Neuron (in vitro differentiated cells): ENCODE data around the gene AEBP1.

ENCODE experiments used
- H2AFZ ChIP-seq: one replicate; pipeline ENCODE4 v1.6.1; 2013; ENCODE audit warnings: low read depth, mild to moderate bottlenecking, inconsistent platforms, low read length, moderate library complexity
- H3K27me3 ChIP-seq: one replicate; pipeline ENCODE4 v1.6.1; 2013; ENCODE audit warnings: low read length; ENCODE audit not compliant: insufficient read depth
- H3K36me3 ChIP-seq: one replicate; pipeline ENCODE4 v1.6.1; 2013; ENCODE audit warnings: low read length; ENCODE audit not compliant: insufficient read depth
- H3K4me1 ChIP-seq: one replicate; pipeline ENCODE4 v1.6.1; 2013; ENCODE audit warnings: low read length; ENCODE audit not compliant: insufficient read depth
- H3K4me3 ChIP-seq: 2 replicates; pipeline ENCODE4 v1.5.1; 2013; ENCODE audit warnings: mild to moderate bottlenecking, low read length, moderate library complexity
- H3K9me3 ChIP-seq: one replicate; pipeline ENCODE4 v1.6.1; 2013; ENCODE audit warnings: low read length

Gene AEBP1

GRCh38 chr7:44062903-44063295 is 41.2 kb upstream of the AEBP1 start:
- no peaks in the 10 kb centered on the region for H3K27me3 ChIP-seq
- no peak overlapping the region for H3K4me3 ChIP-seq
- H3K36me3 ChIP-seq, result peaks cover 45% of the 10 kb centered on the region
- H3K4me1 ChIP-seq, result peaks cover 20% of the 10 kb centered on the region
- H2AFZ ChIP-seq, result no peak overlapping the region
- no peaks in the 10 kb centered on the region for H3K9me3 ChIP-seq

DNA sequence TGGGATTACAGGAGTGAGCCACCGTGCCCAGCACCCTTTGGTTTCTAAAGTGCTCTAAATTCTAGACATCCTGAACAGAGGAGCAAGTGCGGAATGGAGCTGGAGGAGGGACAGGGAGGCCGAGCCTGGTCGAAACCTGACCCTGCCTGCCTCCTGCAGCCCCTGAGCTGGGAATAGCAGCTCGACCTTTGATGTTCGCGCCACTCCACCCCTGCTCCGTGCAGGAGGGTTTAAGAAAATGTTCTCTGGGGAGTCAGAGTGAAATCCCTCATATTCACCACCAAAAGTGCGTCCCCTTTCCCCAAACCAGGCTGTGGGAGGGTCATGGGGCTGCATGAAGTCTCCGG is 40.6 kb upstream of the AEBP1 start:
- no peak overlapping the region for H3K4me3 ChIP-seq
- no peak overlapping the region for H2AFZ ChIP-seq
- H3K9me3 ChIP-seq, result no peaks in the 10 kb centered on the region
- H3K27me3 ChIP-seq, result no peaks in the 10 kb centered on the region
- peaks cover 20% of the 10 kb centered on the region for H3K4me1 ChIP-seq
- peaks cover 39% of the 10 kb centered on the region for H3K36me3 ChIP-seq

GRCh38 chr7:44063894-44064651 is 40.1 kb upstream of the AEBP1 start:
- Histone ChIP-seq H3K36me3 (peaks cover 33% of the 10 kb centered on the region), H3K9me3 (no peaks in the 10 kb centered on the region), H3K27me3 (no peaks in the 10 kb centered on the region), H2AFZ (no peak overlapping the region), H3K4me1 (peaks cover 20% of the 10 kb centered on the region), H3K4me3 (no peak overlapping the region)

DNA sequence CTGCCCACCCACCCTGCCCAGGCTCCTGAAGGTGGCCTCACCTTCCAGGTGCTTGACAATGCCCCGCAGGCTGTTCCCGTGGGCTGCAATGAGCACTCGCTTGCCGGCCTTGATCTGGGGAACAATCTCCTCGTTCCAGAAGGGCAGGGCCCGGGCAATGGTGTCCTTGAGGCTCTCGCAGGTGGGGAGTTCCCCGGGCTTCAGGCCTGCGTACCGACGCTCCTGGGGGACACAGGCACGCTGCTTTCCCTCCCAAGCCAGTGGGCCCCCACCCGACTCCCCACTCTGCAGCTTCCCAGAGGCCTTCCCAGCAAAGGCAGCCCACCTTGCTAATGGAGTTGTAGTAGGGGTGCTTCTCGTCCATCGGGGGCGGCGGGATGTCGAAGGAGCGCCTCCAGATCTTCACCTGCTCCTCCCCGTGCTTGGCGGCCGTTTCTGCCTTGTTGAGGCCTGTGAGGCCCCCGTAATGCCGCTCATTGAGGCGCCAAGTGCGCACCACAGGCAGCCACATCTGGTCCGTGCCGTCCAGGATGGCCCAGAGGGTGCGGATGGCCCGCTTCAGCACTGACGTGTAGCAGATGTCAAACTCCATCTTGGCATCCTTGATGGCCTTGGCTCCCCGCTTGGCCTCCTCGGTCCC is 39.2 kb upstream of the AEBP1 start:
- peaks cover 25% of the 10 kb centered on the region for H3K36me3 ChIP-seq
- no peaks in the 10 kb centered on the region for H3K27me3 ChIP-seq
- H3K9me3 ChIP-seq, result no peaks in the 10 kb centered on the region
- H2AFZ ChIP-seq, result no peak overlapping the region
- no peak overlapping the region for H3K4me3 ChIP-seq
- H3K4me1 ChIP-seq, result peaks cover 20% of the 10 kb centered on the region

DNA sequence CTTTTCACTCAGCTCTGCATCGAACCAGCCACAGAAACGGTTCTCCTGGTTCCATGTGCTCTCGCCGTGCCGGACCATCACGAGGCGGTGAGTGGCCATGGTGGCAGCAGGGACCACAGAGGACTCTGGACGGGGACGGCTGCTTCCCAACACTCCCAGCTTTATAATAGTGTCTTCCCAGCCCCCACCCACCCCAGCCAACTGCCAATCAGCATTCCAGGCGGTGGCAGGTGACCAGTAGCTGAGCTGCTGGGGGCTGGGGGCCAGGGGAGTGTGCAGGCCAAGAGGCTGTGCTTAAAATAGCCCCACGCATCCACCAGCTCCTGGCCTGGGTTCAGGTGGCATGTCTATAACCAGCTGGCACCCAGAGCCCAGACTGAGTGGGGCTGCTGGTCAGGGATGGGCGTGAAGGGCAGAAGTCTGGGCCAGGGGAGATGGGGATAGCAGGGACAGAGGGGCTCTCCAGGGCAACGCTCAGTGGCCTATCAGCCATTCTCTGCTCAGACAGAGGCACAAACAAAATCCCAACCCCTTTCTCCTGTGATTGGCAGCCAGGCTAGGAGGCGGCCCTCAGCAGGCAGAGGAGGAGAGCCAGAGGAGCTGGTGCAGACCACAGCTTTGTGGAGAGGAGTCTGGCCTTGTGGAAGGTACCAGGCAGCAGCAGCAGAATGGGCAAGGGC is 38.6 kb upstream of the AEBP1 start, which contains the start of gene PGAM2:
TSS of gene PGAM2 (minus strand) at position 137 of the 680 bp plus-strand sequence. CDS start at position 99, 38 bp downstream.
- no peaks in the 10 kb centered on the region for H3K27me3 ChIP-seq
- H3K36me3 ChIP-seq, result peaks cover 18% of the 10 kb centered on the region
- peaks cover 20% of the 10 kb centered on the region for H3K4me1 ChIP-seq
- H3K4me3 ChIP-seq, result no peak within 1 kb of the TSS
- H3K9me3 ChIP-seq, result no peaks in the 10 kb centered on the region
- H2AFZ ChIP-seq, result no peak within 1 kb of the TSS

- Histone ChIP-seq H3K36me3 (peaks cover 13% of the 10 kb centered on the region), H3K27me3 (no peaks in the 10 kb centered on the region), H3K4me3 (no peak overlapping the region), H2AFZ (no peak overlapping the region), H3K4me1 (peaks cover 20% of the 10 kb centered on the region), H3K9me3 (no peaks in the 10 kb centered on the region)
Measured at GRCh38 chr7:44066111-44066460, 38.1 kb upstream of the AEBP1 start.

- no peak overlapping the region for H2AFZ ChIP-seq
- H3K36me3 ChIP-seq, result peaks cover 9% of the 10 kb centered on the region
- H3K9me3 ChIP-seq, result no peaks in the 10 kb centered on the region
- no peak overlapping the region for H3K4me3 ChIP-seq
- H3K4me1 ChIP-seq, result peaks cover 20% of the 10 kb centered on the region
- H3K27me3 ChIP-seq, result no peaks in the 10 kb centered on the region
Measured at GRCh38 chr7:44066494-44067063, 37.6 kb upstream of the AEBP1 start.

GRCh38 chr7:44067064-44067951 is 36.8 kb upstream of the AEBP1 start:
- Histone ChIP-seq H3K4me1 (peaks cover 20% of the 10 kb centered on the region), H3K9me3 (no peaks in the 10 kb centered on the region), H3K27me3 (no peaks in the 10 kb centered on the region), H3K4me3 (no peak overlapping the region), H3K36me3 (peaks cover 4% of the 10 kb centered on the region), H2AFZ (no peak overlapping the region)

- no peak overlapping the region for H2AFZ ChIP-seq
- H3K36me3 ChIP-seq, result peaks cover 4% of the 10 kb centered on the region
- H3K9me3 ChIP-seq, result no peaks in the 10 kb centered on the region
- no peak overlapping the region for H3K4me3 ChIP-seq
- peaks cover 20% of the 10 kb centered on the region for H3K4me1 ChIP-seq
- H3K27me3 ChIP-seq, result no peaks in the 10 kb centered on the region
Measured at GRCh38 chr7:44068054-44068453, 36.1 kb upstream of the AEBP1 start.

DNA sequence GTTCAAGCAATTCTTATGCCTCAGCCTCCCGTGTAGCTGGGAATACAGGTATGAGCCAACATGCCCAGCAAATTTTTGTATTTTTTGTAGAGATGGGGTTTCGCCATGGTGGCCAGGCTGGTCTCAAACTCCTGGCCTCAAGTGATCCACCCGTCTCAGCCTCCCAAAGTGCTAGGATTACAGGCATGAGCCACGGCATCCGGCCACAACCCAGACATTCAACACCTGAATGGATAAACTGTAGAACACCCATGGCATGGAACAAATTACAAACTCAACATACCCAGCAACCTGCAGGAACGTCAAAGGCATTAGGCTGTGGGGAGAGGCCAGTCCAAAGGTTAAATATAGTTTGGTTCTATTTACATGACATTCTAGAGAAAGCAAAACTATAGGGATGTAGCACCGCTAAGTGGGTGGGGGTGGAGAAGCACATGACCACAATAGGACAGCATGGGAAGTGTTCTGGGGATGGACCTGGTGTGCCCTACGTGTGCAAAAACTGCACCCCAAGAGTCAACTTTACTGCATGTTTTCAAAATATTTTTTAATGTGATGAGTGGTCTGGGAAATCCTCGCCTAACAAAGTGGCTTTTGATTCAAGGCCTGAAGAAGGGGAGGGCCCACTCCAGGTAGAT is 32.3 kb upstream of the AEBP1 start:
- H3K36me3 ChIP-seq, result peaks cover 17% of the 10 kb centered on the region
- no peaks in the 10 kb centered on the region for H3K9me3 ChIP-seq
- no peak overlapping the region for H3K4me3 ChIP-seq
- H2AFZ ChIP-seq, result no peak overlapping the region
- H3K27me3 ChIP-seq, result no peaks in the 10 kb centered on the region
- no peaks in the 10 kb centered on the region for H3K4me1 ChIP-seq

GRCh38 chr7:44072364-44073231 is 31.5 kb upstream of the AEBP1 start:
- H3K36me3 ChIP-seq, result peaks cover 23% of the 10 kb centered on the region
- H3K4me1 ChIP-seq, result no peaks in the 10 kb centered on the region
- H2AFZ ChIP-seq, result no peak overlapping the region
- H3K27me3 ChIP-seq, result no peaks in the 10 kb centered on the region
- no peaks in the 10 kb centered on the region for H3K9me3 ChIP-seq
- H3K4me3 ChIP-seq, result no peak overlapping the region
